PFSK-1 (cell line): ENCODE measurements around the gene ZNF133.

Source experiments
- FOXP2 ChIP-seq: optimal IDR thresholded peaks from 2 replicates; pipeline ENCODE3; 2011; ENCODE audit warnings: borderline replicate concordance, control low read depth, inconsistent platforms; ENCODE audit not compliant: insufficient read depth; ENCODE audit errors: extremely low read length, extremely low read depth
- POLR2AphosphoS5 ChIP-seq: IDR thresholded peaks from 2 replicates; pipeline ENCODE4 v1.6.1; 2012; ENCODE audit warnings: low read depth, mild to moderate bottlenecking, control low read depth, low read length, moderate library complexity
- REST ChIP-seq, 2 experiments: IDR thresholded peaks; 2 replicates each; pipeline versions ENCODE4 v1.6.1 to v1.8.0; 2011 to 2012; ENCODE audit warnings: low read depth in 2 of 2, low read length in 2 of 2, control low read depth in 1 of 2, inconsistent platforms in 1 of 2, mild to moderate bottlenecking in 1 of 2, moderate library complexity in 1 of 2; ENCODE audit not compliant: insufficient read depth in 1 of 2
- SIN3A ChIP-seq: IDR thresholded peaks from 2 replicates; pipeline ENCODE4 v1.6.1; 2012; ENCODE audit warnings: mild to moderate bottlenecking, low read length, moderate library complexity, borderline replicate concordance; ENCODE audit not compliant: insufficient read depth
- TAF1 ChIP-seq: IDR thresholded peaks from 2 replicates; pipeline ENCODE4 v1.6.1; 2012; ENCODE audit warnings: low read length, control low read depth, borderline replicate concordance; ENCODE audit not compliant: insufficient read depth

ZNF133 gene

GRCh38 chr20:18267815-18268214 is 20.5 kb upstream of the ZNF133 start:
- no peak for TF ChIP-seq POLR2AphosphoS5
- no peak for TF ChIP-seq SIN3A
- no peak for TF ChIP-seq FOXP2
- no peak for TF ChIP-seq REST (IDR thresholded peaks at IDR 0.05; ENCODE audit: insufficient read depth in 1 of 2, low read depth in 2 of 2, low read length in 2 of 2)
- no peak for TF ChIP-seq TAF1

GRCh38 chr20:18271160-18271559 is 17.2 kb upstream of the ZNF133 start:
- TF ChIP-seq POLR2AphosphoS5 (no peak), FOXP2 (no peak), TAF1 (no peak), SIN3A (no peak), REST (IDR thresholded peaks at IDR 0.05; ENCODE audit: insufficient read depth in 1 of 2, low read depth in 2 of 2, low read length in 2 of 2) (no peak)

- TF ChIP-seq REST (IDR thresholded peaks at IDR 0.05; ENCODE audit: insufficient read depth in 1 of 2, low read depth in 2 of 2, low read length in 2 of 2) (no peak), TAF1 (no peak), SIN3A (no peak)
These were observed 15.9 kb upstream of the ZNF133 start for GRCh38 chr20:18272451-18272850.

- TF ChIP-seq TAF1 (no peak), REST (IDR thresholded peaks at IDR 0.05; ENCODE audit: insufficient read depth in 1 of 2, low read depth in 2 of 2, low read length in 2 of 2) (no peak), SIN3A (no peak), POLR2AphosphoS5 (no peak), FOXP2 (no peak)
These were observed 14.6 kb upstream of the ZNF133 start for GRCh38 chr20:18273738-18274137.

- TF ChIP-seq POLR2AphosphoS5 = no peak
These were observed 11.5 kb upstream of the ZNF133 start for GRCh38 chr20:18276821-18277220.
